Measurements from ENCODE around the gene JARID2.
"Not testable (repeated sequence)": the region's sequence is repeated elsewhere in the genome, so short reads cannot be mapped to it uniquely, and the experiment has no call there.

Gene JARID2

GRCh38 chr6:15288856-15289255 is 43.0 kb downstream of the JARID2 start:
- no peak for DNase-seq (ENCODE audit: low read depth in 2 of 2)

GRCh38 chr6:15289456-15289855 is 43.6 kb downstream of the JARID2 start:
- not testable (repeated sequence) for DNase-seq (ENCODE audit: low read depth in 2 of 2)

GRCh38 chr6:15290067-15290680 is 44.3 kb downstream of the JARID2 start:
- no peak for DNase-seq (ENCODE audit: low read depth in 2 of 2)

GRCh38 chr6:15290962-15291704 is 45.3 kb downstream of the JARID2 start:
- DNase-seq (ENCODE audit: low read depth in 2 of 2): no peak

GRCh38 chr6:15292721-15293302 is 46.9 kb downstream of the JARID2 start:
- no peak for DNase-seq (ENCODE audit: low read depth in 2 of 2)

- no peak for DNase-seq (ENCODE audit: low read depth in 2 of 2)
These were observed 47.8 kb downstream of the JARID2 start for GRCh38 chr6:15293674-15294073.

GRCh38 chr6:15294504-15294903 is 48.6 kb downstream of the JARID2 start:
- no peak for DNase-seq (ENCODE audit: low read depth in 2 of 2)

- no peak for DNase-seq (ENCODE audit: low read depth in 2 of 2)
These were observed 50.4 kb downstream of the JARID2 start for GRCh38 chr6:15296249-15296648.

- DNase-seq (ENCODE audit: low read depth in 2 of 2): no peak
These were observed 50.9 kb downstream of the JARID2 start for GRCh38 chr6:15296735-15297134.

GRCh38 chr6:15297167-15297566 is 51.3 kb downstream of the JARID2 start:
- not testable (repeated sequence) for DNase-seq (ENCODE audit: low read depth in 2 of 2)

GRCh38 chr6:15297895-15298590 is 52.2 kb downstream of the JARID2 start:
- no peak for DNase-seq (ENCODE audit: low read depth in 2 of 2)

GRCh38 chr6:15299430-15300131 is 53.7 kb downstream of the JARID2 start:
- peak; percentile 25 to 31 for DNase-seq (ENCODE audit: low read depth in 2 of 2)

- DNase-seq (ENCODE audit: low read depth in 2 of 2): no peak
These were observed 55.5 kb downstream of the JARID2 start for GRCh38 chr6:15301179-15302006.

- DNase-seq (ENCODE audit: low read depth in 2 of 2): no peak
These were observed 57.5 kb downstream of the JARID2 start for GRCh38 chr6:15303162-15303919.

- no peak for DNase-seq (ENCODE audit: low read depth in 2 of 2)
These were observed 58.0 kb downstream of the JARID2 start for GRCh38 chr6:15303920-15304291.

GRCh38 chr6:15304337-15305042 is 58.6 kb downstream of the JARID2 start:
- no peak for DNase-seq (ENCODE audit: low read depth in 2 of 2)

GRCh38 chr6:15305496-15305895 is 59.6 kb downstream of the JARID2 start:
- no peak for DNase-seq (ENCODE audit: low read depth in 2 of 2)

GRCh38 chr6:15305909-15306308 is 60.0 kb downstream of the JARID2 start:
- DNase-seq (ENCODE audit: low read depth in 2 of 2): no peak

GRCh38 chr6:15308435-15309213 is 62.8 kb downstream of the JARID2 start:
- no peak for DNase-seq (ENCODE audit: low read depth in 2 of 2)
